Breast epithelium (tissue), 4 donors: ENCODE measurements around the gene MAP4K4. TPM values are rescaled to one million over a fixed set of nuclear protein-coding genes. Genes with fewer than 3 reads are reported as not detected.

Experiments used
- DNase-seq, 2 donors: peaks; one replicate each; pipeline ENCODE4 v3.0.0-alpha.2; 2019; ENCODE audit warnings: low spot score in 2 of 2
- H3K27ac ChIP-seq, 2 donors: fragments of 200-600 bp; sonication (generic) in 1 of 2; one replicate each; pipeline ENCODE4 v1.5.1; 2016 to 2019; ENCODE audit warnings: mild to moderate bottlenecking in 1 of 2
- H3K27me3 ChIP-seq, 2 donors: fragments of 200-600 bp; sonication (generic) in 1 of 2; one replicate each; pipeline versions ENCODE4 v1.5.1 to v1.6.0; 2017 to 2019; ENCODE audit warnings: control low read depth in 1 of 2, mild to moderate bottlenecking in 1 of 2
- H3K36me3 ChIP-seq: fragments of 200-600 bp; one replicate; pipeline ENCODE4 v1.5.1; 2019
- H3K4me1 ChIP-seq, 2 donors: fragments of 200-600 bp; sonication (generic); one replicate each; pipeline ENCODE4 v1.5.1; 2016 to 2019; ENCODE audit warnings: control low read depth in 1 of 2
- H3K4me3 ChIP-seq, 3 donors: fragments of 200-600 bp; sonication (generic); 1 replicate in 2 of 3; 2 replicates in 1 of 3; pipeline ENCODE4 v1.5.1; 2016 to 2019; ENCODE audit warnings: mild to moderate bottlenecking in 3 of 3, moderate library complexity in 2 of 3
- H3K9me3 ChIP-seq, 2 donors: fragments of 200-600 bp; sonication (generic) in 1 of 2; one replicate each; pipeline ENCODE4 v1.5.1; 2016 to 2019; ENCODE audit warnings: control low read depth in 1 of 2
- POLR2A ChIP-seq: fragments of 450-650 bp; IDR thresholded peaks from one replicate; pipeline ENCODE4 v1.6.1; 2016; ENCODE audit warnings: antibody characterized with exemption, mild to moderate bottlenecking, moderate library complexity
- POLR2AphosphoS5 ChIP-seq, 3 donors: sonication (generic); formaldehyde crosslinking; IDR thresholded peaks; one replicate each; pipeline ENCODE4 v1.6.1; 2017; ENCODE audit warnings: antibody characterized with exemption in 3 of 3
- intact Hi-C: fragments of 100-400 bp; cut with DNase I; formaldehyde crosslinking; loops from one replicate; pipeline ENCODE4 v1.15.1; 2023; ENCODE audit warnings: low total_unique reads
- total RNA-seq, 3 donors: library from RNA; depleted of rRNA; stranded (reverse); fragments of >200 nt; gene quantifications; one replicate each; pipeline ENCODE4 v1.1.0, GENCODE V29; 2016
- TF ChIP-seq, protein P1 (sequence below), 3 donors: fragments of 450-650 bp; IDR thresholded peaks; one replicate each; pipeline ENCODE4 v1.5.1; 2016 to 2017; ENCODE audit warnings: antibody characterized with exemption in 3 of 3, mild to moderate bottlenecking in 3 of 3, moderate library complexity in 3 of 3

The MAP4K4 gene
- total RNA-seq, 3 donors from 2014 or later = 62.1 to 89.1 (median 74.7) TPM

DNA sequence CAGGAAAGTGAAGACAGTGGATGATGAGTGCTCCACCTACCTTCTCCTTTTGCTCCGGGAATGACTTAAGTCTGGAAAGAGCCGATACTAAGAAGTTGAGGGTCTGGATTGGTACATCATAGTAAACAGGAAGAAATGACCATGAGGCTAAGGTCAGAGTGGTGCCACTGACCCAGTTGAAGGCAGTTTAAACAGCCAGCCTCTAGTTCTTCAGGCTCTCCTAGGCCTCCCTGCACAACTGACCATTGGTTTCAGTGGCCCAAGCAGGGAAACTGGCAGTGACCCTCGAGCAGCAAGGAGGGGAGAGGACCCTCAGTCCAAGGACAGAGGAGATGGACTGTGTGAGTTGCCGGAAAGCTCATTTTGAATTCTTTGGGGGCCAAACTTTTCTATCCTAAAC, 119.1 kb downstream of the MAP4K4 start:
- H3K27me3 ChIP-seq = no peaks in the 10 kb centered on the region
- H3K9me3 ChIP-seq = no peaks in the 10 kb centered on the region
- H3K4me3 ChIP-seq = no peak overlapping the region
- DNase-seq = no peak
- TF ChIP-seq, protein P1, sequence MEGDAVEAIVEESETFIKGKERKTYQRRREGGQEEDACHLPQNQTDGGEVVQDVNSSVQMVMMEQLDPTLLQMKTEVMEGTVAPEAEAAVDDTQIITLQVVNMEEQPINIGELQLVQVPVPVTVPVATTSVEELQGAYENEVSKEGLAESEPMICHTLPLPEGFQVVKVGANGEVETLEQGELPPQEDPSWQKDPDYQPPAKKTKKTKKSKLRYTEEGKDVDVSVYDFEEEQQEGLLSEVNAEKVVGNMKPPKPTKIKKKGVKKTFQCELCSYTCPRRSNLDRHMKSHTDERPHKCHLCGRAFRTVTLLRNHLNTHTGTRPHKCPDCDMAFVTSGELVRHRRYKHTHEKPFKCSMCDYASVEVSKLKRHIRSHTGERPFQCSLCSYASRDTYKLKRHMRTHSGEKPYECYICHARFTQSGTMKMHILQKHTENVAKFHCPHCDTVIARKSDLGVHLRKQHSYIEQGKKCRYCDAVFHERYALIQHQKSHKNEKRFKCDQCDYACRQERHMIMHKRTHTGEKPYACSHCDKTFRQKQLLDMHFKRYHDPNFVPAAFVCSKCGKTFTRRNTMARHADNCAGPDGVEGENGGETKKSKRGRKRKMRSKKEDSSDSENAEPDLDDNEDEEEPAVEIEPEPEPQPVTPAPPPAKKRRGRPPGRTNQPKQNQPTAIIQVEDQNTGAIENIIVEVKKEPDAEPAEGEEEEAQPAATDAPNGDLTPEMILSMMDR (IDR thresholded peaks at IDR 0.05) = no peak
- TF ChIP-seq POLR2A (no peak), POLR2AphosphoS5 (IDR thresholded peaks at IDR 0.05) (no peak)
- intact Hi-C loops = no loop called here
- peak overlapping the region; percentile 13 to 26 for H3K27ac ChIP-seq
- H3K36me3 ChIP-seq = no peaks in the 10 kb centered on the region
- H3K4me1 ChIP-seq = no peaks in the 10 kb centered on the region

DNA sequence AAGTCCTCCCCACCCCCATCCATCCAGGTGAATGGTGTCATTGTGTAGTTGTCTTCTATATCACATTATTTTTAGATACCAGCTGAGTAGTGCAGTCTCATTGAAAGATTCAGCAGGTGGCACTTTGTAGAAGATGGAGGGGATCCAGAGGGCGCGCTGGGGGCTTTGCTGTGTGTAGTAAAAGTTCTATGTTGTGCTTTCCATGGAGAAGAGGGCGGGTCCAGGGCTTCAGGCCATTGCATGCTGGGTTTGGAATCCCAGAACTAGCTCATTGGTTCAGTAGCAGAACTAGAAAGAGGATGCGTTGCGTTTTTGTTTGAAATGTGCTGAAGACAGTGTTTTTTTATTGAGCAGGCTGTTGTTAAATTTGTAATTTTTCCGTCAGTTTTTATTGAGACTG, 120.0 kb downstream of the MAP4K4 start:
- Histone ChIP-seq H3K36me3 (no peaks in the 10 kb centered on the region), H3K27me3 (no peaks in the 10 kb centered on the region), H3K4me1 (no peaks in the 10 kb centered on the region), H3K4me3 (no peak overlapping the region), H3K27ac (no peak overlapping the region), H3K9me3 (no peaks in the 10 kb centered on the region)
- intact Hi-C loops = no loop called here
- TF ChIP-seq, protein P1 (IDR thresholded peaks at IDR 0.05) = no peak
- DNase-seq = no peak

DNA sequence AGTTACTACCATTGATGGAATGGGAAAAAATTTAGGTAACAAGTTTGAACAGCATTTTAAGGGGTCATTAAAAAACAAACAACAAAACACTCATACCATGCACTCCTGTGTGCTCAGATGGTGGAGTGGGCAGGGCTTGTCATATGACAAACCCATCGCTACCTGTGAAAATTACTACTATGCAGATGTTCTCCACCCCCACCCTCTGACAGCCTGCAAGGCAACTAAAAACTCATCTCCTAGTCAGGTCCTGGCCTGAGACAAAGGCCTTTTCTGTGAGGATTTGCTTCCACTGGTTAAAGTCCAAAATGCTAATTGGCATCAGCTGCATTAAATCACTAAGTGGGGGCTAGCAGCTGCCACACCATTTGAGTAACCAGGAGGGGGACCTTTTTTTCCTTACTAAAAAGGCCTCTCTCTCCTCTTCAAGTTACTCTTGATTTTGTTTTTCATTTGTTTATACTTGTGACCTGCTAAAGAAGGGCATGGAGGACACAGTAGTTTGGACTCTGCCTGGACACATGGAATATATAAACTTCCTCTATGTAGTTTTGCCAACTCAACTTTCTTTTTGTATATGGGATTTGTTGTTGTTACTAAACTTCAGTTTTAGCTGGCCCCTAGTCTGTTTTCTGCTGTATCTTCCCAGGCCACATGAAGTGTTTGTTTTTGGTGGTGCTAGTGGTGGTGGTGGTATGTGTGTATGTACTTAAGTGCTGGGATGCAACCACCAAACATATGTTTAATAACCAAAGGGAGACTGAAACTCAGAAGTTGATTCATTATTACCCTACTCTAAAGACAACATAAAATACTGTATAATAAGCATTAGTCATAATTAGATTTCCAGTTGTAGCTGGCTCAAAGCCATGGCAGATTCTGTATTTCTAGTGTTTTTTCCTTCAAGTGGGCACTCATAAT, 121.3 kb downstream of the MAP4K4 start:
- Histone ChIP-seq H3K36me3 (no peaks in the 10 kb centered on the region), H3K9me3 (no peaks in the 10 kb centered on the region), H3K4me3 (no peak overlapping the region), H3K27ac (peak overlapping the region; percentile 21 to 48), H3K4me1 (peaks cover 0 to 5% of the 10 kb centered on the region in 2 donors), H3K27me3 (no peaks in the 10 kb centered on the region)
- DNase-seq = no peak
- intact Hi-C loops = no loop called here
- TF ChIP-seq, protein P1 (IDR thresholded peaks at IDR 0.05) = no peak
- no peak for TF ChIP-seq POLR2AphosphoS5 (IDR thresholded peaks at IDR 0.05)
- TF ChIP-seq POLR2A = no peak

DNA sequence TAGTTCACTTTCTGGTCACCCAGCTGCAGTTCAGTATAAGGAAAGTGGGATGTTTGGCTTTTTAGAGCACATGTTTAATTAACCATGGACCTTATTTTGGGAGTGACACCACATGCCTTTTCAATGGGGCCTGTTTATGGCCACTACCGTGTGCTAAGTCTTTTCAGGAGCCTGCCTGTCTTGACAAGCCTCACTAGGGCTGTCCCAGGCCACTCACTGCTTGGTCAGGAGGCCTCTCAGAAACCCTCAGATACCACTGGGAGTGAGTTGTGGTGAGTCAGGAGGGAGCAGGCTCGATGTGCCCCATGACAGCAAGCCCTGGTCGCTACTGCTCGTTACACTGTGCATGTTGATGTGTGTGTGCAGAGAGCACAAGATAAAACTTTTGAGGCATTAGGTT, 123.0 kb downstream of the MAP4K4 start:
- no peaks in the 10 kb centered on the region for H3K27me3 ChIP-seq
- no peak for DNase-seq
- TF ChIP-seq, protein P1 (IDR thresholded peaks at IDR 0.05) = no peak
- TF ChIP-seq POLR2AphosphoS5 (IDR thresholded peaks at IDR 0.05) (no peak), POLR2A (no peak)
- H3K9me3 ChIP-seq = no peaks in the 10 kb centered on the region
- no peaks in the 10 kb centered on the region for H3K36me3 ChIP-seq
- intact Hi-C loops = no loop called here
- H3K4me1 ChIP-seq = peaks cover 0 to 5% of the 10 kb centered on the region in 2 donors
- H3K4me3 ChIP-seq = no peak overlapping the region
- H3K27ac ChIP-seq = peak overlapping the region in 1 of 2 donors; percentile 34

GRCh38 chr2:101821059-101821805, 123.7 kb downstream of the MAP4K4 start:
- Histone ChIP-seq H3K27ac (no peak overlapping the region), H3K36me3 (no peaks in the 10 kb centered on the region), H3K9me3 (no peaks in the 10 kb centered on the region), H3K27me3 (no peaks in the 10 kb centered on the region), H3K4me3 (no peak overlapping the region), H3K4me1 (peaks cover 0 to 5% of the 10 kb centered on the region in 2 donors)
- intact Hi-C loops = no loop called here
- no peak for DNase-seq
- TF ChIP-seq POLR2A = no peak
- no peak for TF ChIP-seq POLR2AphosphoS5 (IDR thresholded peaks at IDR 0.05)
- TF ChIP-seq, protein P1 (IDR thresholded peaks at IDR 0.05) = no peak
